ENCODE measurements around the gene CDK5RAP2.
"Not testable (repeated sequence)": the region's sequence is repeated elsewhere in the genome, so short reads cannot be mapped to it uniquely, and the experiment has no call there.

CDK5RAP2 gene

GRCh38 chr9:120583958-120584369, 4.0 kb upstream of the CDK5RAP2 start:
- DNase-seq = no peak

DNA sequence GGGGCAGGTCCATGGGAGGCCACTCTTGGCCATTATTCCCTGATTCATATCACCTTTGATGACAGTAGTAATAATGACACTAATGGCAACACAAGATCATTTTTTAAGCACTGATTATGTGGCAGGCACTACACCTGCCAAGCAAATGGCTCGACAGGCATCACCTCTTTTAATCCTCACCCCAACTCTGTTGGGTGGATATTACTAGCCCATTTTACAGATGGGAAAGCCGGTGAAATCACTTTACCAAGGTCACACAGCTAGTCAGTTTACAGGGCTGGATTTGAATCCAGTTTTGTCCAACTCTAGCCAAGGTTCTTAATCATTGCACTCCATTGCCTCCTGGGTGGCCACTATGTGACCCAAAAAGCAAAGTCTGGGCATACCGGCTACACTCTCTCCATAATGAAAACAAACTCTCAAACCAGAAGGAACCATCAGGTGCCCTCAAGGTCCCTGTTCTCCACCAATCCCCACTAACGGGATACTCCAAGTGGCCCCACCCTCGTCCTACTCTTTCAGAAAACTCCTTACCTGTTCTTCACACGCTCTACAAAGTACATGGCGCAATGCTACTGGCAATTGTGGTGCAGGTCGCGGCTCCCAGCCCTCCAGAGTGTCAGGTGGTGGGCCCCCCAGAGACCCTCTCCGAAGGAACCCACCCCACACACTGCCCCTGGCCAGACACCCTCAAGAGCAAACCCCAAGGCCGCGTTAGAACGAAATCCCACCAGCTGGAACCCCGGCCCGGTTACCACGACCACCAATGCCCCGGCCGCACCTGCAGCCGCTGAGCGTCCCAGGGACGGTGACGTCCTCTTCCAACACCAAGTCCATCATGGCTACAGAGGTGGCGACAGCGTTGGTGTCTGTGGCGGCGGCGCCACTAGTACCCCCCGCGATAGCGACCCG, 572 bp downstream of the CDK5RAP2 start:
- no peak for DNase-seq

GRCh38 chr9:120574473-120574872, 5.5 kb downstream of the CDK5RAP2 start:
- DNase-seq = no peak

DNA sequence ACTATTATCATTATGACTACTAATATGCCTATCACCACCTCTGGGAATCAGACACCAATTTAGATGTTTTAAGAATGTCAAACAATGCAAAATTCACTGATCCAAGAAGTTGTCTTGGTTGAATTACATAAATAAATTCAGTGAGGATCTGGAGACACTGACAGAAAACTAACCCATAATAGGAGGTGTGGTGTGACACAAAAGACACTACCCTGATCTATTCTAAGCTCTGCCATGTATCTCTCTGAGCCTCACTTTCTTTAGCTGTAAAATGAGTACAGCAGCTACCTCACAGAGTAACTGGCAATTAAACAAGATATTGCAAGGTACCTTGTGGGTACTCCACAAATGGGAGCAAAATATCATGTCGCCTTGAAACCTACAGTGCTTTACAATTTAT, 7.5 kb downstream of the CDK5RAP2 start:
- no peak for DNase-seq

DNA sequence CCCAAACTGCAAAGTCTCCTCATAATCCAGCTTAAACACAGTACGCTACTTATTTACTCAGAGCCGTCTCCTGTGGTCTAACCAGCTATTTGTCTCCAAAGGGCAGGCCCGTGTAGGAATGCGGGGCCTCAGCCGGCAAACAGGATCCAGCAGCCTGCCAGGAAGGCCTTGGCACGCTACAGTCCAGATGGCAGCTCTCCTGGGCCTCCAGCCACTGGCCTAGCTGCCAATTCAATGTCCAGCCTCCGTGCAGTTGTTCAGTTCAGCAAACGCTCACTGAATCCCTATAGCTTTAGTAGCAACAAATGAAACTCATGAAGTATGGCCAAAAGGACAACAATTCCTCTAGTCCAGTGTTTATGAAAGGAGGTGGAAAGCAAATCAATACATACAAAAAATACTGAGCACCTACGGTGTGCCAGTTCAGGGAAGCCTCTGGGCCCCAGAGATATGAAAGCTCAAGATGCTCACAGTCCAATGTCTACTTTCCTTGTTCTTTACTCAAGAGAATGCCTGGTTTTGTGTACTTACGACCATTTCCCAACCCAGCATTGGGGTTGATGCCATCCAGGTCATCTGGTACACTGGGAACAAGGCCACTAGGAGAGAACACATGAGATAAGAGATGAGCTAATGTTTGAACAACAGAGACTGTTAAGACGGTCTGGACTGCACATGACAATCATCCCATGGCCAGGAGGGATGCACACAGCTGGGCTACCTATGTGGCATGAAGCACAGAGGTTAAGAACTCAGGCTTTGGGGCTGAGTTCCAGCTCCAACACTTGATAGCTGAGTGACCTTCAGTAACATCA, 8.3 kb downstream of the CDK5RAP2 start:
- DNase-seq = no peak

GRCh38 chr9:120570296-120570695, 9.7 kb downstream of the CDK5RAP2 start:
- DNase-seq = no peak

- DNase-seq = no peak
These were observed 10.4 kb downstream of the CDK5RAP2 start for GRCh38 chr9:120569556-120569955.

GRCh38 chr9:120568816-120569215, 11.2 kb downstream of the CDK5RAP2 start:
- no peak for DNase-seq

GRCh38 chr9:120567874-120568273, 12.1 kb downstream of the CDK5RAP2 start:
- DNase-seq = no peak

GRCh38 chr9:120567081-120567480, 12.9 kb downstream of the CDK5RAP2 start:
- DNase-seq = no peak

DNA sequence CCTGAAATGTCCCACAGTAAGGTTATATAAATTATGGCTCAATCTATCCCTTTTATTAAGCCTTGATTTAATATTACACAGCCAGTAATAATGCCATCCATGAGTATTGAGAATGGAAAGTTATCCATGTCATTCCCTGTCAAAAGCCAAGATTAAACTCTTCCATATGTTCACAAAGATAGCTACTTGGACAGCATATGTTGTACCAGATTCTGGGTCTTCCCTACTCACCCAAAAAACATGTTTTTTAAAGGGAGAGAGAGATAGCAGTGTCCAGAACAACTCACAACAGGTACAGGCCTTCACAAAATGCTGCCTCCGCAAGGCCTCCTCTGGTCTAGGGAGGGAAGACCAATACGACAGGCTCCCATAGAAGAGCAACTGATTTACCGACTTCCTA, 15.4 kb downstream of the CDK5RAP2 start:
- DNase-seq = no peak

GRCh38 chr9:120562861-120563443, 17.0 kb downstream of the CDK5RAP2 start:
- no peak for DNase-seq

- DNase-seq = no peak
These were observed 18.3 kb downstream of the CDK5RAP2 start for GRCh38 chr9:120561709-120562108.

- DNase-seq = no peak
These were observed 20.4 kb downstream of the CDK5RAP2 start for GRCh38 chr9:120559546-120559945.

GRCh38 chr9:120558454-120558853, 21.5 kb downstream of the CDK5RAP2 start:
- no peak for DNase-seq

DNA sequence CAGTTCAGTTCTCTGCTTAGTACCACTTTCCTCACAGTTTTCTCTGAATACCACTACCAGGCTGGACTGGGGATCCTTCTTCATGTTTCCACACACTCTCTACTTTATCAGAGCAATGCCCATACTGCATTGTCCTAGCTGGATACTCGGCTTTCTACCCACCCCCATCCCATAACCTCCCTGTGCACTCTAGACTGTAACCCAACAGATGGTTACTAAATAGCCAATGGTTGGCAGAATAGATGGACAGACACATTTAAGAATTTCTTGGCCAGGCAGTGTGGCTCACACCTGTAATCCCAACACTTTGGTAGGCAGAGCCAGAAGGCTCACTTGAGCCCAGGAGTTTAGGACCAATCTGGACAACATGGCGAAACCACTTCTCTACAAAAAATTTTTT, 22.8 kb downstream of the CDK5RAP2 start:
- DNase-seq = no peak

DNA sequence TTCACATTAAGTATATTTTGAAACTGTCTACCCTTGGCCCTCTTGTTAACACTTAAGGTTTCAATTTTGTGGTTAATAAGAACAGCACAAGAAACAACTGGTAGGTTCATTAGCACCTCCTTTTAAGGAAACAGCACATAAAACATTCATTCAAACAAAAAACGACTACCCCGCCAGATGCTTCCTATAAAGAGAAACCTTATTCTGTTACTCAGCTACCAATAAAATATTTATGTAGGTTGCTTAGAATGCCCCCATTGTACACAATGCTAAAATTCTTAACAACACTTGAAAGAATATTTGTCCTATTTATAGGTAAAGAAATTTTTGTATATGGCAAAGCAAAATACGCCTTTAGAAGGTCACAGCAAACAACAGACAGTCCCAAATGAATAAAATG, 23.2 kb downstream of the CDK5RAP2 start:
- DNase-seq = no peak

DNA sequence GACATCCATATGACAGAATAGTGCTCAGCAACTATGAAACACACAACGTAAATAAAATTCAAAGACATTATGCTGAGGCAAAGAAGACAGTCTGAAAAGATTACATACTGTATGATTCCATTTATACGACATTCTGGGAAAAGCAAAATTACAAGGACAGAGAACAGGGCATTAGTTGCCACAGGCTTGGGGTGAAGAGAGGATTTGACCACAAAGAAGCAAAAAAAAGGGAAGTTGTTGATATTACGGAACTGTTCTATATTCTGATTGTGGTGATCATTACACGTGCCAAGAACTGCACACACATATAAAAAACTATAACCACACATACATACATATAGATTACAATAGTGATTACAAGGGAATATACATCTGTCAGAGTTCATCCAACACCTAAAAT, 24.1 kb downstream of the CDK5RAP2 start:
- no peak for DNase-seq

GRCh38 chr9:120552210-120552704, 27.7 kb downstream of the CDK5RAP2 start:
- DNase-seq = not testable (repeated sequence)

DNA sequence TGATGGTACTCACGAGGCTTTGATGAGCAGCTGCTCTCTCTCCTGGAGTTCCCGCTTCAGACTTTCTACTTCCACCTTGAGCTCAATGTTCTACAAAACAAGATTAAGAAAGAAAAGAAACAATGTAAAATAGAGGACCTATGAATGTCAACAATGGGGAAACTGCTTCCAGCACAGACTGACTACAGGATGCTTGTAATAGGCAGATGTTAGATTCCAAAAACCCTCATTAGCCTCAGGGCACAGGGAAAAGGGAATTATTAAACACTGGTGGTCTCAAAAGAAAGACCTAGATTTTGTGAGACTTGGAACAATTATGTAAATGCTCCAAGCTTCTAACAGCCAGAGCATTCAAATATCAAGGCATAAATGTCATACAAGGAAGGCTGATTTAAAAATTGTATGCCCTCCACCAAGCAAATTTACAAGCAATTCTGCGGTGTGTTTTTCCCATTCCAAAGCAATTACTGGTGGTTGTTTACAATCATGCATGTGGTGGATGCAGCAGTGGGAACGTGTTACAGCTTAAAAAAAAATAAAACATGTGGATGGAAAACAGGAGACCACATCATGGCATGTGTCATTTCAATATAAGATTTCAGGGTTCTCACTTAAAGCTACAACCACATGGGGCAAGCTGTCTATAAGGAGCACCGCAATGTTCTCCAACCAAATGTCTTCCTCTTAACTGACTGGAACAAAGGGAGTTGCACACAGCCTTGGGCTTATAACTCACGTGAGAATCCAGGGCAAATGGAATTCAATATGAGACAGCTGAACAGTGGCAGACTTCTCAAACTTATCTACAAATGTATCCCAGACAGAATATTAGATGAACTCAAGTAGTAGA, 34.0 kb downstream of the CDK5RAP2 start:
- no peak for DNase-seq

DNA sequence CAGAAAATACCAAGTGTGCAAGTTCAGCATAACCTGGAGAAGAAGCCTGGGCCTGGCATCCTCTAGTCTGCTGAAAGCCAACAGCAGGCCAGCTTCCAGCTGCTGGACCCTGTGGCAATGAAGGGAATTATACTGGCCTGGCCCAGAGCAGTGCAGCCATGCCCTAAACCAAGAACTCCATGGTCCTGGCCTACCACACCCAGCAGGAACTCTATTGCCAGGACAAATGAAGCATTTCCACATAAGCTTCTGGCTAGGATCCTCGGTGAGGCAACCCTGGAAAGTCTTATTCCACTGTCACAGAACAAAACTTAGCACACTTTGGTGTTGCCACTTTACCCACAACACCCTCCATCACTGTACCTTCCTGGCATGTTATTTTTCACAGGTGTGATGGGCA, 35.5 kb downstream of the CDK5RAP2 start:
- DNase-seq = no peak

GRCh38 chr9:120542701-120543490, 37.1 kb downstream of the CDK5RAP2 start:
- no peak for DNase-seq

All from activated CD8-positive, alpha-beta memory T cell treated with anti-CD3 and anti-CD28 coated beads, Interleukin-2, amount 50 U/mL, for 48 hours (primary cell).